Measurements from ENCODE around the gene FTCDNL1.

Gene FTCDNL1

DNA sequence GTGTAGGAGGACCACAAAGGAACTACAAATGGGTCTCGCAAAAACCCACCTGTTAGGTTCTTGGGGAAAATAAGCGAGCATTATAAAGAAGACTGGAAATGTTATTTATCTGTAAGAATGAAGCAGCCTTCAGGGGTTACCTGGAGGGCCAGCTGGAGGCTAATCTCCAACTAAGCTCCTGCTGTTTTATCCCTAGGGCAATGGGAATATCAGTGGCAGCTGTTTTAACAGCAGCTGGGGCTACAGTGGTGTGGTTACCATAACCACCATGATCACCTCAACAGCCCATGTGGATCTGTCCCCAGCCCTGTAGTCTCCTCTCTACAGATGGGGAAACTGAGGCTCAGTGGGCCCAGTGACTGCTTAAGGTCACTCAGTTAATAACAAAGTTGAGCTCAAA lies 108.1 kb downstream of the FTCDNL1 start:
- DNase-seq (ENCODE audit: low read depth) = no peak

- DNase-seq (ENCODE audit: low read depth) = no peak
These were observed 110.9 kb downstream of the FTCDNL1 start for GRCh38 chr2:199740111-199740428.

DNA sequence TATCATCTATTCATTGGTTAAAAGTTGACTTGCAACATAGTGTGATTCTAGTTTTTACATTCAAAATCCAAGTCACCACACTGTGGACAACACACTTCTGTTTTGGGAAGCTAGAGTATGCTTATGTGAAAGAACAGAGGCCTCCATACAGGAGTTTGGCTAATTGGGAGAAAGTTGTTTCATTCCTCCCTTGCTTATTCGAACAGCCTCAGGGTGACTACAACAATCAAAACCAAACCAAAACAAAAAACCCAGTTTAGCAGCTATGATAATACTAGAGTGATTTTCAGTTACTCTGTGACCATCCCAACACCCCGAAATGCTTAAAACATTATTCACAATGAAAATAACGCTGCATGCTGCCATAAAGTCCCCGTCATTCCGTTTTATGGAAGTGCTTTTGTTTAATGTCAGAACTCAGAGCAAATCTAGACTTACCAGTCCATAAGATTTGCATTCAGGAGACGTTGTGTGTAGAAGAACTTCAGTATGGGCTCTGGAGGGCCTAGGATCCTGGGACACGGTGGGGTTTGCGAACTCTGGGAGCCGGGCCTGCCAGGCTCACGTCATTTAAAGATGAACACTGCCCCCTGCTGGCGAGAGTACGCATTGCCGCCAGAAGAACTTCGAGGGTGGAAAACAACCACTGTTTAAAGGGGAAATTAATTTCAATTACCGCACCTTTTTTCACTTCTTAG lies 111.4 kb downstream of the FTCDNL1 start:
- peak; percentile 38 for DNase-seq (ENCODE audit: low read depth)

GRCh38 chr2:199738727-199739412 lies 112.1 kb downstream of the FTCDNL1 start:
- no peak for DNase-seq (ENCODE audit: low read depth)

DNA sequence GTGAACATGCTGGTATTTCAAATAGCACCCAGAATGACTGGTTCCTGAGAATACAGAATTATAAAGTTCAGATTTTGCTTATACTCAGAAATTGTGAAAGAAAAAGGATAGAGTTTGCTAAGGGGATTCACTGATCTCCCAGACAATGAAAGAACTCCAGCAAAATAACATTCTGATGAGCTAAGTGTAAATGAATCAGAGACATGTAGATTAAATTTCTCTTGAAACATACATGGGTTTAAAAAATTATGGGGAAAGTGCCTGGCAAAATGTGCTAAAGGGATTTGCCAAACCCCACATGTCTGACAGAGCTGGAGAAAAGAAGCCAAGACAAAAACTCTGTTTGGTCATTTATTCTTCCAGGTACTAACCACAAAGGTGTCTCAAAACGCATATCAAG lies 116.3 kb downstream of the FTCDNL1 start:
- DNase-seq (ENCODE audit: low read depth) = no peak

DNA sequence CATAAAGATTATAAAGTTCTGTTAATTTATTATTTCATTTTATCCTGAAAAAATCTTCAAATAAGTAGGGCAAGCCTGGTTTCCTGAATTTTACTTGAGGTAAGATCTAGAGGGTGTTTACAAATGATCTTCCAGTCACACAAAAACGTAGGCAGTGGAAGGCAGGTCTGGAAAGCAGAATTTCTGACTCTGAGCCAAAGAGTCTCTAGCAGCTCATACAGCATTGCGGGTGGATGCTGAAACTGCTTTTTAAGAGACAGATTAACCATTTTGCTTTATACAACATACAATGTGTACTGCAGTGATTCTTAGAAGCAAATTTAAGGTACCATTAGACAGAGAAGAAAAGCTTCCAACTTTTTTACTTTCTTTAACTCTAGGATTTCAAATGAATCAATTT lies 117.0 kb downstream of the FTCDNL1 start:
- DNase-seq (ENCODE audit: low read depth) = no peak

DNA sequence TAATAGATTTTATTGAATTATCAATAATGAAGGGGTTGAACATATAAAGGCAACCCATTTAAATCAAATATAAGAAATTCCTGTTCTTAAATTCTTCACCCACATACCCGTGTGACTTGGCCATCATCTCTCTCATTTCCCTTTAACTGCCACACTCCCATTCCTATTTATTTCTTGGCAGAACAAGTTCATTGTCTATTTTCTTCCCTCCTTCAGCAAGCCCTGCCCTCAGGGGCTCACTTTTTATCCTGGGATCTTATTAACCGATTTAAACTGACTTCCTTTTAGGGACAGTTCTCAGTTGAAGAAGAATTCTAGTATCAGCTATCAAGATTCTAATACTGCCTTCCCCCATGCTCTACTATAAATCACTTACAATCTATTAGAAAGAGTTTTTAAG lies 123.2 kb downstream of the FTCDNL1 start:
- DNase-seq (ENCODE audit: low read depth) = no peak

- DNase-seq (ENCODE audit: low read depth) = no peak
These were observed 123.7 kb downstream of the FTCDNL1 start for GRCh38 chr2:199727306-199727705.

- no peak for DNase-seq (ENCODE audit: low read depth)
These were observed 132.9 kb downstream of the FTCDNL1 start for GRCh38 chr2:199718074-199718473.

DNA sequence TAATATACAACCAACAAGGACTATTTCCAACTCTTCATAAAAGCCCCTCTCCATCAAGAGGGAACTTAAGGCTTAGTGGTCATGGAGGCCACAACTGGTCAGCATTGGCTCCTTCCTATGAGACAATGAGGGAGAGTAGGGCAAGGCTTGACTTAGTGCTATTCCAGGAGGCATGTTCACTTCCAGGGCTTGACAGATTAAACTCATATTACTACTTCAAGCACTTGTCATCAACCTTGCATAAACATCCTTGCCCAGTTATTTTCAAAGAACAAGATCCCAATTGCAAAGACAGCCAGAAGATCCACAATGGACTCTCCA lies 133.4 kb downstream of the FTCDNL1 start:
- no peak for DNase-seq (ENCODE audit: low read depth)

- DNase-seq (ENCODE audit: low read depth) = no peak
These were observed 134.0 kb downstream of the FTCDNL1 start for GRCh38 chr2:199716807-199717586.

DNA sequence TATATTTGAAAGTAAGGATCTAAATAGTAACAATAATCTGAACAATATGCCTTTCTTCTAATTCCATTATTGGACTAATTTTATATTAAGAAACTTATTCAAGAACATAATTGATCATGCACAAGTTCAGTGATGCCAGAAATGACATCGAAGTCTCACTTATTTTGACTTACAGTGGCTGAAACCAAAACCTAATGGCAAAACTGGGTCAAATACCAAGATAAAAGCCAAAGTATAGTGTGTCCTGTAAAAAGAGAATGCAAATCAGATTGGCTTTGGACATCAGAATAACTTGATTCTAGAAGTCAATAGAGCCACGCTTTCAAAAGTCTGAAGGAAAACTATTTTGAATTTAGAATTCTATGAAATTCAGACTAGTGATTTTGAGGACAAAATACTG lies 137.2 kb downstream of the FTCDNL1 start:
- DNase-seq (ENCODE audit: low read depth) = no peak

GRCh38 chr2:199710551-199710950 lies 140.4 kb downstream of the FTCDNL1 start:
- DNase-seq (ENCODE audit: low read depth) = no peak

Data from stimulated activated CD8-positive, alpha-beta memory T cell treated with anti-CD3 and anti-CD28 coated beads, Interleukin-15, amount 100 ng/mL, for 1 hour (primary cell).